Left ventricle myocardium inferior (tissue), 1 donor: ENCODE measurements around the gene ANKS1B. TPM values are rescaled to one million over a fixed set of nuclear protein-coding genes. Genes with fewer than 3 reads are reported as not detected.

Source experiments
- DNase-seq: peaks from one replicate; pipeline ENCODE4 v3.0.0-alpha.2; 2020
- H3K27ac ChIP-seq: fragments of 200-600 bp; replicated peaks from 2 replicates; pipeline ENCODE4 v1.8.0; 2021
- H3K27me3 ChIP-seq: fragments of 200-600 bp; 2 replicates; pipeline ENCODE4 v1.8.0; 2021; ENCODE audit warnings: low read depth
- H3K36me3 ChIP-seq: fragments of 200-600 bp; 2 replicates; pipeline ENCODE4 v1.8.0; 2021
- H3K4me1 ChIP-seq: fragments of 200-600 bp; 2 replicates; pipeline ENCODE4 v1.8.0; 2021
- H3K4me3 ChIP-seq: fragments of 200-600 bp; 2 replicates; pipeline ENCODE4 v1.8.0; 2021; ENCODE audit warnings: mild to moderate bottlenecking, moderate library complexity
- H3K9me3 ChIP-seq: fragments of 200-600 bp; replicated peaks from 2 replicates; pipeline ENCODE4 v1.8.0; 2021
- intact Hi-C: fragments of 100-400 bp; cut with micrococcal nuclease; formaldehyde crosslinking; loops from one replicate; pipeline ENCODE4 v1.11.0; 2022
- total RNA-seq: library from RNA; stranded (reverse); fragmentation: NEBNext Ultra II Directional; extraction: Animal tissue kit (Norgen Biotek cat#: 25700); gene quantifications from one replicate; pipeline ENCODE4 v1.2.1, GENCODE V29; 2021
- TF ChIP-seq, protein P1 (sequence below): fragments of 200-600 bp; IDR thresholded peaks from 2 replicates; pipeline ENCODE4 v1.8.0; 2021; ENCODE audit warnings: antibody characterized with exemption, mild to moderate bottlenecking, borderline replicate concordance
- donor health status: DM: no; HTN: yes; CAD: no; lungs with severe emphysema.

Gene ANKS1B
- total RNA-seq, 1 donor from 2014 or later = 1.6 TPM

DNA sequence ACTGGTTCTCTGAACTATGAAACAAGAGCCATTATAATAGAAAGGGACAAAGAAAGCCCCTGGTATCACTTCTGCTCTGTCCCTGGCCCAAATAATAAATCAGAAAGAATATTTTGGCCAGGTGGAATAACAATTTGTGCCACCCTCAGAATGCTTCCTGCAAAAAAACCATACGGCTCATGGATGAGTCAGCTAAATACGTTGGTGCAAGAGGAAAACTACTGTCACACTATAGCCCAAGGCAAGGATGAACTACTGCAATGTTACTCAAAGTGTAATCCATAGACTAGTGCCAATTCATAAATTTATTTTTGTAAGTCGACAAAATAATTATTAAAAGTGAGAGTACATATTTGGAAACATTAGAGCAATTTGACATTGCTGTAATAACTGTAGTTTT lies 68.2 kb downstream of the ANKS1B start:
- TF ChIP-seq, protein P1, sequence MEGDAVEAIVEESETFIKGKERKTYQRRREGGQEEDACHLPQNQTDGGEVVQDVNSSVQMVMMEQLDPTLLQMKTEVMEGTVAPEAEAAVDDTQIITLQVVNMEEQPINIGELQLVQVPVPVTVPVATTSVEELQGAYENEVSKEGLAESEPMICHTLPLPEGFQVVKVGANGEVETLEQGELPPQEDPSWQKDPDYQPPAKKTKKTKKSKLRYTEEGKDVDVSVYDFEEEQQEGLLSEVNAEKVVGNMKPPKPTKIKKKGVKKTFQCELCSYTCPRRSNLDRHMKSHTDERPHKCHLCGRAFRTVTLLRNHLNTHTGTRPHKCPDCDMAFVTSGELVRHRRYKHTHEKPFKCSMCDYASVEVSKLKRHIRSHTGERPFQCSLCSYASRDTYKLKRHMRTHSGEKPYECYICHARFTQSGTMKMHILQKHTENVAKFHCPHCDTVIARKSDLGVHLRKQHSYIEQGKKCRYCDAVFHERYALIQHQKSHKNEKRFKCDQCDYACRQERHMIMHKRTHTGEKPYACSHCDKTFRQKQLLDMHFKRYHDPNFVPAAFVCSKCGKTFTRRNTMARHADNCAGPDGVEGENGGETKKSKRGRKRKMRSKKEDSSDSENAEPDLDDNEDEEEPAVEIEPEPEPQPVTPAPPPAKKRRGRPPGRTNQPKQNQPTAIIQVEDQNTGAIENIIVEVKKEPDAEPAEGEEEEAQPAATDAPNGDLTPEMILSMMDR = no peak
- no peaks in the 10 kb centered on the region for H3K27me3 ChIP-seq
- H3K9me3 ChIP-seq = no peaks in the 10 kb centered on the region
- H3K4me1 ChIP-seq = no peaks in the 10 kb centered on the region
- H3K27ac ChIP-seq = no peak overlapping the region
- no peak for DNase-seq
- intact Hi-C loops = no loop called here
- H3K4me3 ChIP-seq = no peak overlapping the region
- H3K36me3 ChIP-seq = no peaks in the 10 kb centered on the region

DNA sequence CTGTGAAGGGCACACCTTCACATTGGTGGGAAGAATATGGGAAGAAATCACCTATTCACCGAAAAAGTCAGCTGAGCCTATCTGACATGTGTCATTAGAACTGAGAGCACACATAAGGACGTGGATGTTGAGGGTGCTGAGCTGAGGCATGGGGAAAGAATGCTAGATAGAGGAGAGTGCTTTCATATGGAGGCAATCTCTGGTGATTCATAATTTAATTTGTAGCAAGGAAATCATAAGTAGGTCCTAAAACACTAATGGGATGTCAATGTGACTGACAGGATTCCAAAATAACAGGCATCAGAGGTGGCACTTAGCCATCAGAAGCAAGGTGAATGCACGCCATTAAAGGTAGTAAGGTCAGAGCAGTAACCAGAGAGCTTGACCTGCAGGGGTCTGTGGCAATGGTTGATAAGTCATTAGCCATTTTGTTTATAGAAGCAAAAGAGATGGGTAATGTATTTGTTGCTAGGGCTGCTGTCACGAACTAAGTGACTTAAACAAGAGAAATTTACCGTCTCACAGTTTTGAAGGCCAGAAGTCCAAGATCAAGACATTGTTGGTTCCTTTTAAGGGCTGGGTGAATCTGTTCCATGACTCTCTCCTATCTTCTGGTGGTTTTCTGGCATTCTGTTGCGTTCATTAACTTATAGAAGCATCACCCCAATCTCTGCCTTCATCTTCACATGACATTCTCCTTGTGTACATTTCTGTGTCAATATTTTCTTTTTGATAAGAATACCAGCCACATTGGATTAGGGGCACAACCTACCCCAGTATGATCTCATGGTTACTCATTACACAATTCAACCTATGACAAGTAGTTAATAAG lies 69.3 kb downstream of the ANKS1B start:
- TF ChIP-seq, protein P1 = no peak
- intact Hi-C loops = no loop called here
- no peak for DNase-seq
- Histone ChIP-seq H3K27me3 (no peaks in the 10 kb centered on the region), H3K27ac (no peak overlapping the region), H3K9me3 (no peaks in the 10 kb centered on the region), H3K4me3 (no peak overlapping the region), H3K36me3 (no peaks in the 10 kb centered on the region), H3K4me1 (no peaks in the 10 kb centered on the region)

DNA sequence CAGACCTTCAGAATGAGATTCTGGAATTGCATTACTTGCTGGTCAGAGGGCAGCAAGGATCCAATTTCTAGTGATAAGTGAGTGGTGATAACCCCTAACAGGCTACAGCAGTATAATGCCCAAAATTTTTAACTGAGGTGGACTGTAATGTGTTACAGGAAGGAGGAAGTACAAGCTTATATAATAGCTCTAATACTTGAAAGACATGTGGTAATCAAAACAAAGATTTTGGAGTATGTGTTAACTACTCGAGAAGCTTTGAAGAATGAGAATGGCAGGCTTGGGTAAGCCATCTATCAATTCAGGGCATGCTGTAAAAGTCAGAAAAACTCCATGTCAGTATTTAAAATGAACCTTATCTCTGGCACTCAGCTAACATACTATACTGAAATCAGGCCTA lies 70.5 kb downstream of the ANKS1B start:
- Histone ChIP-seq H3K4me1 (no peaks in the 10 kb centered on the region), H3K9me3 (no peaks in the 10 kb centered on the region), H3K27ac (no peak overlapping the region), H3K4me3 (no peak overlapping the region), H3K36me3 (no peaks in the 10 kb centered on the region), H3K27me3 (no peaks in the 10 kb centered on the region)
- DNase-seq = no peak
- intact Hi-C loops = no loop called here
- TF ChIP-seq, protein P1 = no peak

DNA sequence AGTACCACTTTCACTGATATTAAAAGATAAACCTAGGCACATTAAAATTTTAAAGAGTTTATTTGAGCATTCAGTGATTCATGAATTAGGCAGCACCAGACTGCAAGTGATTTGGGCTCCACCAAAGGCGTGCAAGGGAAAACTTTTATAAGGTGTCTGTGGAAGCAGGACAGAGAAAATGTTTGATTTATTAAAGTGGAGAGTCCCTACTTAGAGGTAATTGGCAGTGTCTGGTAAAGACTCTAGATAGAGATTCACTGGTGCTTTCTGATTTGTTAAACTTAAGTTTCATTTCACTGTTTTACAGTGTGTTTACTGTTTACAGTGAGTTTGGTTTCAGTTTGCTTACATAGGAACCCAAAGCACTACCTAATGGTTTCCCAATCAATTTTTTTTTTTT lies 72.8 kb downstream of the ANKS1B start:
- Histone ChIP-seq H3K9me3 (no peaks in the 10 kb centered on the region), H3K27me3 (no peaks in the 10 kb centered on the region), H3K4me1 (no peaks in the 10 kb centered on the region), H3K27ac (no peak overlapping the region), H3K36me3 (no peaks in the 10 kb centered on the region), H3K4me3 (no peak overlapping the region)
- TF ChIP-seq, protein P1 = no peak
- DNase-seq = no peak
- intact Hi-C loops = no loop called here

DNA sequence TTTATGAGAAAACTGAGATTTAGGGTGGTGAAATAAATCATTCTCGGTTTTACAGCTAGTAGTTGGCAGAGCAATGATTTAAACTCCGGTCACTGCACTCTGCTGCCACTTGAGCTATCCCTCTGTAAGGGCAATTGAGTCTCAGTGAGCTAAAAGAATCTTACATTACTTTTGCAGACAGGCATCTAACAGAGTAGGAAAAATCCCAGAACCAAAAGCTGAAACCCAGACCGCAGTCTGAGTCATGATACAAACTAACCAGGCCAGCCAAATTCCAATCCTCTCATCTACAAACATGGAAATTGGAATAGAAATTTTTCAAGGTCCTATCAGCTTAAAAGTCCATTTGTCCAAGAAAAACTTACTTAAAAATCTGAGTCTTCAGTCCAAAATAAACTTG lies 73.7 kb downstream of the ANKS1B start:
- TF ChIP-seq, protein P1 = no peak

More for the DNA sequence above, 73.7 kb downstream of the ANKS1B start:
- Histone ChIP-seq H3K27ac (peak overlapping the region; percentile 28), H3K4me3 (no peak overlapping the region), H3K9me3 (no peaks in the 10 kb centered on the region), H3K4me1 (no peaks in the 10 kb centered on the region), H3K27me3 (no peaks in the 10 kb centered on the region), H3K36me3 (no peaks in the 10 kb centered on the region)
- no peak for DNase-seq
- intact Hi-C loops = no loop called here
